Stomach (tissue), 9 donors: ENCODE results near the gene DCK. TPM values are rescaled to one million over a fixed set of nuclear protein-coding genes. Genes with fewer than 3 reads are reported as not detected.
"Not testable (repeated sequence)": the region's sequence is repeated elsewhere in the genome, so short reads cannot be mapped to it uniquely, and the experiment has no call there.

Experiments
- DNase-seq, 2 donors: peaks; one replicate each; pipeline versions ENCODE4 v3.0.0 to v3.0.0-alpha.2; 2013 to 2019
- H3K27ac ChIP-seq, 5 donors: fragments of 200-600 bp in 4 of 5; sonication (generic) in 4 of 5; one replicate each; pipeline ENCODE4 v1.5.1; 2013 to 2019; ENCODE audit warnings: mild to moderate bottlenecking in 1 of 5, moderate library complexity in 1 of 5
- H3K27me3 ChIP-seq, 3 donors: fragments of 200-600 bp; sonication (generic); one replicate each; pipeline ENCODE4 v1.5.1; 2017 to 2019; ENCODE audit warnings: mixed run types in 1 of 3
- H3K36me3 ChIP-seq, 4 donors: fragments of 200-600 bp; sonication (generic); 1 replicate in 3 of 4; 2 replicates in 1 of 4; pipeline ENCODE4 v1.5.1; 2016 to 2019
- H3K4me1 ChIP-seq, 4 donors: fragments of 200-600 bp; sonication (generic); one replicate each; pipeline ENCODE4 v1.5.1; 2016 to 2019
- H3K4me3 ChIP-seq, 4 donors: fragments of 200-600 bp; sonication (generic) in 3 of 4; one replicate each; pipeline ENCODE4 v1.5.1; 2016 to 2019; ENCODE audit warnings: mild to moderate bottlenecking in 1 of 4
- H3K9me3 ChIP-seq, 4 donors: fragments of 200-600 bp; sonication (generic); one replicate each; pipeline ENCODE4 v1.5.1; 2016 to 2019
- CTCF ChIP-seq, 7 experiments: fragments of 450-650 bp in 4 of 7; fragments of 200-600 bp in 3 of 7; sonication (generic) in 3 of 7; IDR thresholded peaks; one replicate each; pipeline ENCODE4 v1.5.1; 2016 to 2019; ENCODE audit warnings: antibody characterized with exemption in 7 of 7, control low read depth in 2 of 7, mild to moderate bottlenecking in 1 of 7
- EP300 ChIP-seq: sonication (generic); formaldehyde crosslinking; IDR thresholded peaks from one replicate; pipeline ENCODE4 v1.6.1; 2017; ENCODE audit warnings: antibody characterized with exemption
- POLR2A ChIP-seq, 4 donors: fragments of 450-650 bp; IDR thresholded peaks; one replicate each; pipeline ENCODE4 v1.6.1; 2016; ENCODE audit warnings: antibody characterized with exemption in 4 of 4, control low read depth in 2 of 4, mild to moderate bottlenecking in 1 of 4, moderate library complexity in 1 of 4
- POLR2AphosphoS5 ChIP-seq, 3 donors: sonication (generic); formaldehyde crosslinking; IDR thresholded peaks; one replicate each; pipeline ENCODE4 v1.6.1; 2016; ENCODE audit warnings: antibody characterized with exemption in 3 of 3
- WGBS, 5 donors: extraction: QIAGEN DNeasy Blood & Tissue Kit in 3 of 5; methylation state at CpG; one replicate each; pipeline versions ENCODE4 v1.1.5 to v1.1.7; 2013 to 2018; 5-methylcytosine and 5-hydroxymethylcytosine counted together
- intact Hi-C: fragments of 100-400 bp; cut with DNase I; formaldehyde crosslinking; loops from one replicate; pipeline ENCODE4 v1.15.1; 2023; ENCODE audit warnings: low total_unique reads
- polyA plus RNA-seq, 3 donors: library from polyadenylated mRNA; stranded (reverse); fragments of 200-250 nt; gene quantifications; one replicate each; pipeline ENCODE4 v1.2.3, GENCODE V29; 2013
- total RNA-seq, 5 donors: library from RNA; depleted of rRNA; stranded (reverse); fragments of >200 nt; gene quantifications; one replicate each; pipeline versions ENCODE4 v1.1.0 to v1.2.3, GENCODE V29; 2014 to 2016
- donor health status: healthy with polysubstance abuse.
- donor health status: Bipolar disorder and iron deficiency.
- donor health status: healthy.

The DCK gene
- total and polyA plus RNA-seq, 8 donors, result 6.7 to 43.2 (median 13.5) TPM

GRCh38 chr4:70997036-70997435 lies 3.6 kb downstream of the DCK start:
- peak overlapping the region in 3 of 5 donors; percentile 3 to 61 (median 35) for H3K27ac ChIP-seq
- peaks cover 0 to 16% (median 5%) of the 10 kb centered on the region in 4 donors for H3K36me3 ChIP-seq
- WGBS, 5 donors, result 52 to 71% (median 65%) methylated on average over 1 of the region's 1 CpG
- no peaks in the 10 kb centered on the region for H3K27me3 ChIP-seq
- TF ChIP-seq POLR2A (IDR thresholded peaks at IDR 0.05) (no peak), CTCF (IDR thresholded peaks at IDR 0.05) (no peak), POLR2AphosphoS5 (IDR thresholded peaks at IDR 0.05) (peak in 1 of 3 donors; percentile 1), EP300 (no peak)
- no peak for DNase-seq
- intact Hi-C loops, result loop anchor here (10.0 kb wide), 1 partner anchor 152 kb away; no protein-coding TSS in a partner anchor
- H3K9me3 ChIP-seq, result no peaks in the 10 kb centered on the region
- H3K4me1 ChIP-seq, result peaks cover 11 to 52% (median 34%) of the 10 kb centered on the region in 4 donors
- H3K4me3 ChIP-seq, result peak overlapping the region in 2 of 4 donors; percentile 4

- H3K36me3 ChIP-seq, result peaks cover 0 to 16% (median 5%) of the 10 kb centered on the region in 4 donors
- peaks cover 11 to 48% (median 30%) of the 10 kb centered on the region in 4 donors for H3K4me1 ChIP-seq
- no peak for DNase-seq
- H3K27me3 ChIP-seq, result no peaks in the 10 kb centered on the region
- TF ChIP-seq CTCF (IDR thresholded peaks at IDR 0.05), result no peak
- no peak for TF ChIP-seq POLR2AphosphoS5 (IDR thresholded peaks at IDR 0.05)
- TF ChIP-seq POLR2A (IDR thresholded peaks at IDR 0.05), result no peak
- no peak for TF ChIP-seq EP300
- intact Hi-C loops, result loop anchor here (10.0 kb wide), 1 partner anchor 153 kb away; no protein-coding TSS in a partner anchor
- no peaks in the 10 kb centered on the region for H3K9me3 ChIP-seq
- WGBS, 5 donors, result 47 to 66% (median 56%) methylated on average over 2 of the region's 2 CpGs
- peak overlapping the region in 1 of 4 donors; percentile 4 for H3K4me3 ChIP-seq
- peak overlapping the region in 2 of 5 donors; percentile 35 to 61 for H3K27ac ChIP-seq
These were observed 4.1 kb downstream of the DCK start for GRCh38 chr4:70997546-70997945.

GRCh38 chr4:70999639-71000038 lies 6.2 kb downstream of the DCK start:
- intact Hi-C loops, result loop anchor here (10.0 kb wide), 1 partner anchor 155 kb away; no protein-coding TSS in a partner anchor
- H3K27ac ChIP-seq, result not testable (repeated sequence)
- peaks cover 0 to 16% (median 5%) of the 10 kb centered on the region in 4 donors for H3K36me3 ChIP-seq

GRCh38 chr4:71001363-71001762 lies 7.9 kb downstream of the DCK start:
- H3K27ac ChIP-seq, H3K9me3 ChIP-seq, DNase-seq, intact Hi-C loops, H3K27me3 ChIP-seq, H3K4me3 ChIP-seq: not testable (repeated sequence)
- Histone ChIP-seq H3K4me1 (peaks cover 3 to 37% (median 20%) of the 10 kb centered on the region in 4 donors), H3K36me3 (peaks cover 0 to 16% (median 5%) of the 10 kb centered on the region in 4 donors)
- WGBS, 5 donors, result 97 to 100% (median 99%) methylated on average over 4 of the region's 4 CpGs

More at GRCh38 chr4:70999639-71000038, 6.2 kb downstream of the DCK start:
- DNase-seq, H3K9me3 ChIP-seq, H3K4me3 ChIP-seq, H3K27me3 ChIP-seq: not testable (repeated sequence)
- peaks cover 3 to 52% (median 31%) of the 10 kb centered on the region in 4 donors for H3K4me1 ChIP-seq

GRCh38 chr4:71004281-71004851 lies 10.9 kb downstream of the DCK start:
- intact Hi-C loops, result no loop called here
- 64 to 77% (median 71%) methylated on average over 6 to 7 of the region's 7 CpGs for WGBS, 5 donors

GRCh38 chr4:71005025-71005424 lies 11.6 kb downstream of the DCK start:
- H3K36me3 ChIP-seq, H3K4me3 ChIP-seq, intact Hi-C loops: not testable (repeated sequence)

More at GRCh38 chr4:71004281-71004851, 10.9 kb downstream of the DCK start:
- TF ChIP-seq CTCF (IDR thresholded peaks at IDR 0.05) (no peak), POLR2A (IDR thresholded peaks at IDR 0.05) (no peak), POLR2AphosphoS5 (IDR thresholded peaks at IDR 0.05) (no peak), EP300 (no peak)
- Histone ChIP-seq H3K4me1 (peaks cover 3 to 24% (median 11%) of the 10 kb centered on the region in 4 donors), H3K27me3 (no peaks in the 10 kb centered on the region), H3K4me3 (no peak overlapping the region), H3K9me3 (no peaks in the 10 kb centered on the region), H3K36me3 (peaks cover 0 to 5% (median 1%) of the 10 kb centered on the region in 4 donors), H3K27ac (no peak overlapping the region)
- peak in 1 of 2 donors; percentile 44 for DNase-seq

More at GRCh38 chr4:71005025-71005424, 11.6 kb downstream of the DCK start:
- H3K4me1 ChIP-seq, result peaks cover 3 to 30% (median 11%) of the 10 kb centered on the region in 4 donors
- H3K27ac ChIP-seq, H3K9me3 ChIP-seq, DNase-seq, H3K27me3 ChIP-seq: not testable (repeated sequence)
- WGBS, 5 donors, result 85 to 94% (median 91%) methylated on average over 5 to 6 of the region's 6 CpGs
